ENCODE data around the gene NMRK1.
A peak's percentile ranks its signal among the peaks of the same experiment; 100 is the strongest.

Gene NMRK1

GRCh38 chr9:75090579-75090978 lies 2.6 kb upstream of the NMRK1 start:
- no peak overlapping the region for H3K4me3 ChIP-seq (replicated peaks in 1 of 2; ENCODE audit: low read depth in 2 of 2, low read length in 2 of 2)
- no peak for TF ChIP-seq CTCF (IDR thresholded peaks at IDR 0.05; ENCODE audit: low read depth, low read length)
- no peak for DNase-seq (ENCODE audit: low read depth in 2 of 2)

- H3K4me3 ChIP-seq (replicated peaks in 1 of 2; ENCODE audit: low read depth in 2 of 2, low read length in 2 of 2) = peak overlapping the region; percentile 89 to 90
- DNase-seq (ENCODE audit: low read depth in 2 of 2) = no peak
- no peak for TF ChIP-seq CTCF (IDR thresholded peaks at IDR 0.05; ENCODE audit: low read depth, low read length)
Measured at GRCh38 chr9:75089373-75089766, 1.4 kb upstream of the NMRK1 start.

GRCh38 chr9:75088646-75089372 lies 854 bp upstream of the NMRK1 start:
- H3K4me3 ChIP-seq (replicated peaks in 1 of 2; ENCODE audit: low read depth in 2 of 2, low read length in 2 of 2) = peak overlapping the region; percentile 89 to 90
- TF ChIP-seq CTCF (IDR thresholded peaks at IDR 0.05; ENCODE audit: low read depth, low read length) = peak; percentile 38
- peak; percentile 57 to 70 for DNase-seq (ENCODE audit: low read depth in 2 of 2)

- DNase-seq (ENCODE audit: low read depth in 2 of 2) = peak; percentile 55 to 69
- TF ChIP-seq CTCF (IDR thresholded peaks at IDR 0.05; ENCODE audit: low read depth, low read length) = no peak
Measured at GRCh38 chr9:75087289-75087823, 599 bp downstream of the NMRK1 start.

GRCh38 chr9:75086541-75087288 lies 1.2 kb downstream of the NMRK1 start:
- TF ChIP-seq CTCF (IDR thresholded peaks at IDR 0.05; ENCODE audit: low read depth, low read length) = no peak
- peak overlapping the region; percentile 92 to 98 for H3K4me3 ChIP-seq (replicated peaks in 1 of 2; ENCODE audit: low read depth in 2 of 2, low read length in 2 of 2)
- no peak for DNase-seq (ENCODE audit: low read depth in 2 of 2)

More at GRCh38 chr9:75087289-75087823, 599 bp downstream of the NMRK1 start:
- H3K4me3 ChIP-seq (replicated peaks in 1 of 2; ENCODE audit: low read depth in 2 of 2, low read length in 2 of 2) = peak overlapping the region; percentile 92 to 98

GRCh38 chr9:75085640-75086039 lies 2.3 kb downstream of the NMRK1 start:
- no peak overlapping the region for H3K4me3 ChIP-seq (replicated peaks in 1 of 2; ENCODE audit: low read depth in 2 of 2, low read length in 2 of 2)
- DNase-seq (ENCODE audit: low read depth in 2 of 2) = no peak
- no peak for TF ChIP-seq CTCF (IDR thresholded peaks at IDR 0.05; ENCODE audit: low read depth, low read length)

Data from cardiac fibroblast (primary cell).